T-helper 17 cell (primary cell): Measurements from ENCODE around the gene KIF1A. TPM values are rescaled to one million over a fixed set of nuclear protein-coding genes. Genes with fewer than 3 reads are reported as not detected.
A peak's percentile ranks its signal among the peaks of the same experiment; 100 is the strongest.
"Not testable (repeated sequence)": the region's sequence is repeated elsewhere in the genome, so short reads cannot be mapped to it uniquely, and the experiment has no call there.

Experiments
- ATAC-seq: fragments of 150-1000 bp; cut with Tn5 transposase; 2 replicates; pipeline ENCODE4 v1.10.0; 2021; ENCODE audit warnings: mild to moderate bottlenecking, moderate library complexity
- DNase-seq, 3 donors: peaks; one replicate each; pipeline versions ENCODE4 v3.0.0 to v3.0.0-alpha.2; 2020 to 2021
- H3K9me3 ChIP-seq: one replicate; pipeline ENCODE4 v1.7.0; 2013; ENCODE audit warnings: low read length, mild to moderate bottlenecking; ENCODE audit not compliant: control insufficient read depth, poor library complexity, severe bottlenecking
- H3K27ac Mint-ChIP-seq: one replicate; pipeline ENCODE4 v1.8.0; 2022; ENCODE audit warnings: mild to moderate bottlenecking, moderate library complexity, mixed read lengths
- H3K27me3 Mint-ChIP-seq: one replicate; pipeline ENCODE4 v1.8.0; 2022; ENCODE audit warnings: mixed read lengths
- H3K36me3 Mint-ChIP-seq: one replicate; pipeline ENCODE4 v1.8.0; 2022; ENCODE audit warnings: low read depth, mixed read lengths
- H3K4me1 Mint-ChIP-seq: one replicate; pipeline ENCODE4 v1.8.0; 2022; ENCODE audit warnings: mild to moderate bottlenecking, mixed read lengths
- H3K4me3 Mint-ChIP-seq: one replicate; pipeline ENCODE4 v1.8.0; 2022; ENCODE audit warnings: mild to moderate bottlenecking, moderate library complexity, mixed read lengths
- total RNA-seq, 4 donors: library from RNA in 2 of 4; stranded (reverse) in 2 of 4; gene quantifications; one replicate each; pipeline ENCODE4 v1.2.3 and lab custom pipeline; 2022 to 2026

KIF1A gene
- total RNA-seq, 2 donors from 2014 or later, result 0.18 TPM; not detected in 1

DNA sequence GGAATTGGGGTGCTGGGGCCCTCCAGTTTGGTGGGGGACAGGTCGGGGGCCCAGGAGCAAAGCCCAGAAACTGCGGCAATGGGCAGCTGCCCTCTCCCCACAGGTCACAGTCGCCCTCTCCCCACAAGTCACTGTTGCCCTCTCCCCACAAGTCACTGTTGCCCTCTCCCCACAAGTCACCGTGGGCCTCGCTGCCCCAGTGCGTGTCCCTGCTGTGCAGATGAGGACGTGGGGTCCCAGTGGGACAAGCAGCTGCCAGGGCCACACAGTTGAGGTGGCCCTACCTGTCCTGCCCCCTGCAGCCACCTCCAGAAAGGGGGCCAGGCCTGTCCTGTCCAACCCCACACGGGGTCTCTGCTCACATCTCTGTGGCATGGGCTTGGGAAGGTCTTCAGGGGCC is 35.7 kb upstream of the KIF1A start:
- no peak overlapping the region for H3K4me3 Mint-ChIP-seq
- H3K27ac Mint-ChIP-seq, result no peak overlapping the region
- ATAC-seq (no peak), DNase-seq (no peak)
- no peaks in the 10 kb centered on the region for H3K9me3 ChIP-seq
- peaks cover 24% of the 10 kb centered on the region for H3K27me3 Mint-ChIP-seq
- H3K36me3 Mint-ChIP-seq, result no peaks in the 10 kb centered on the region
- H3K4me1 Mint-ChIP-seq, result peaks cover 3% of the 10 kb centered on the region

DNA sequence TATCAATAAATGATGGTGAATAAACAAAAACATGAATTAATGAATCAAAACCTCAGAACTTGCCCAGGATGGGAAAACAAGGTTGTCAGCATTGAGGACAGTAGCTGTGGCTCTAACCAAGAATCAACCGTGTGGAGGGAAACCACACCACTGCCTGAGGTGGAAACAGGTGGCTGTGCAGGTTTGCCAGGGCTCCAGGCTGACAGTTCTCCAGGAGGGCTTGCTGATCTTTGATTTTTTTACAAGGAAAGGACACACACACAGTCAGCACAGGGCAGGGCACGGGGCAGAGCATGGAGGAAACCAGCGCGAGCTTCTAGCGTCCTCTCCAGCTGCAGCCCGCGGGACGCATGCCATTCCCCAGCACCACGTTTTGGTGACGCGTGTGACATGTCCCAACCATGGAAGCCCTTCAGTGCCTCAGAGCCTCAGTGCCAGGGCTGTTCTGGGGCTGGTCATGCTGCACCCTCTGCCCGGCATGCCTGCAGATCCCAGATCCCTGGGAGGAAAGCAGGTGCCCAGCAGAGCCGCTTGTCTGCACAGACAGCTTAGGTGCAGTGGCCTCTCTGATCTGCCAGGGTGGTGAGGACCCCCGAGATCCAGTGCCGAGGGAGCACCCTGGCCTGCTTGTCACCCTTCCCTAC is 32.8 kb upstream of the KIF1A start:
- H3K27me3 Mint-ChIP-seq, result peaks cover 11% of the 10 kb centered on the region
- no peak overlapping the region for H3K27ac Mint-ChIP-seq
- no peak overlapping the region for H3K4me3 Mint-ChIP-seq
- no peaks in the 10 kb centered on the region for H3K9me3 ChIP-seq
- no peaks in the 10 kb centered on the region for H3K36me3 Mint-ChIP-seq
- H3K4me1 Mint-ChIP-seq, result peaks cover 3% of the 10 kb centered on the region
- ATAC-seq, result no peak
- DNase-seq, result no peak

DNA sequence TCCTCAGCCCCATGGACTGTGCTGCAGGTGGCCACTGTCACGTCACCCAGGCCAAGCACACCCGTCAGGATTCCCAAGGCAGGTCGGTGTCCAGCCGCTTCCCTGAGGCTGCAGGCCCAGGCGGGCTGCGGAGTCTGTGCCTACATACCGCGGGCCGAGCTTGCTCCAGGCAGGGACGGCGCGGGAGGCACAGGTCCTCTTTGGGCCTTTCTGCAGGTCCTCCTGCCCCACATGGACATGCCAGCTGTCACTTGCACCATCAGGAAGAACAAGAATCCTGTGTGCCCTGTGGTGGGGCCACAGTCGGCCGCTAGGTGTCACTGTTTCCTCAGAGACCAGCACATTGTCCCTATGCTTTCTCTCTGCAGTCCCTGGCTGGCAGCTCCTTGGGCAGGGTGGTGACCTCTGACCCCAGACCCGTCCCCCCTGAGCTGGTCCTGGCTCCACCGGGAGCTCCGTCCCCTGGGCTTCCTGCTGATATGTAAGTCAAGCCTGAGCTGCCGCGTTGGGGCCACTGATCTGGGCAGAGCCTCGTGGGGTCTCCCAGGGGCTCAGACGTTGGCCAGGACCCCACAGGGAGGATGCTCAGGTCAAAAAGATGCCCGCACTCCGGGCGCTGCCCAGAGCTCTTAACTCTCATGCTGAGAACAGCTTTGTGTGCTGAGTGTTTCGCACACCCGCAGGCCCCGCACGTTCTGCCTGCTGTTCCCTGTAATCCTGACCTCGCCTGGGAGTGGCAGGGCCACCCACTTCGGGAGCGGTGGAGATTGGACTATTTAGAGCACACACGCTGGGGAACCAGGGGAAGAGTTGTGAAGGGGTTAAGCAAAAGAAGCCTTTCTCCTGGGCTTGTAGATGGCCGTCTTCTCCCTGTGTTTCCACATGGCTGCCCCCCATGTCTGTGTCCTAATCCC is 31.3 kb upstream of the KIF1A start:
- Mint-ChIP-seq H3K4me1 (peaks cover 3% of the 10 kb centered on the region), H3K27me3 (peaks cover 11% of the 10 kb centered on the region), H3K4me3 (peak overlapping the region; percentile 45), H3K36me3 (no peaks in the 10 kb centered on the region), H3K27ac (no peak overlapping the region)
- peak; percentile 93 for ATAC-seq
- H3K9me3 ChIP-seq, result no peaks in the 10 kb centered on the region
- peak; percentile 59 to 83 (median 62) for DNase-seq

DNA sequence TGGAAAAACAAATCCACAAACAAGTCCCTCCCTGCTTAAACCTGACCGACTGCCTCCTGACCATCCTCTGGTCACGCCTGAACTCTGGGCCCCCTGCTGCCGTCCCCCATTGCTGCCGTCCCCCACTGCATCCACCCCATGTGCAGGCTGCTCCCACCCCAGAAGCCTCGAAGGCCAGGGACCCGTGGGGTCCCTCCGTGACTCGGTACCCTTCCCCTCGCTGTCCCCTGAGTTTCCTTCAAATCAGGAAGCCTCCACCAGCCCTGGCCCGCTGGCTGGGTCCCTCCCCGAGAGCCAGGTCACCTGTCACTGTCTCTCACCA is 30.7 kb upstream of the KIF1A start:
- no peaks in the 10 kb centered on the region for H3K36me3 Mint-ChIP-seq
- H3K9me3 ChIP-seq, result no peaks in the 10 kb centered on the region
- H3K27me3 Mint-ChIP-seq, result peaks cover 11% of the 10 kb centered on the region
- H3K4me3 Mint-ChIP-seq, result no peak overlapping the region
- H3K4me1 Mint-ChIP-seq, result peaks cover 3% of the 10 kb centered on the region
- ATAC-seq (no peak), DNase-seq (no peak)
- H3K27ac Mint-ChIP-seq, result no peak overlapping the region

DNA sequence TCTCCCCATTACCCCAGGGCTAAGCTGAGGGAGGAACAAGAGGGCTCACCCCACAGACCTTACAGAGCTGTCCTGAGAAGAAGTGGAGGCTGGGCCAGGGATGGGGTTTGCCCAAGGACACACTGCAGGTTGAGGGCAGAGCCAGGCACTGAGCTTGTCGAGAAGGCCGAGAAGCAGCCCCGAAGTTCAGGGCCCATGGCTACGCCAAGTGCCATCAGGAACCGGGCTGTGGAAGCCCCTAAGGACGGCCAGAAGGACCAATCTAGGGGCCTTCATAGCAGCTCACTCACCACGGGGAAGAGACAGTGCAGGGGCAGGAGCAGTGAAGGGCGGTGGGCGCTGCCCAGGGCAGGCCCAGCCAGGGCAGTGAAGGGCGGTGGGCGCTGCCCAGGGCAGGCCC is 30.0 kb upstream of the KIF1A start:
- H3K9me3 ChIP-seq, result no peaks in the 10 kb centered on the region
- H3K4me1 Mint-ChIP-seq, result peaks cover 3% of the 10 kb centered on the region
- H3K36me3 Mint-ChIP-seq, result no peaks in the 10 kb centered on the region
- H3K27ac Mint-ChIP-seq, result peak overlapping the region; percentile 51
- H3K4me3 Mint-ChIP-seq, result no peak overlapping the region
- peaks cover 11% of the 10 kb centered on the region for H3K27me3 Mint-ChIP-seq
- DNase-seq (no peak), ATAC-seq (no peak)

DNA sequence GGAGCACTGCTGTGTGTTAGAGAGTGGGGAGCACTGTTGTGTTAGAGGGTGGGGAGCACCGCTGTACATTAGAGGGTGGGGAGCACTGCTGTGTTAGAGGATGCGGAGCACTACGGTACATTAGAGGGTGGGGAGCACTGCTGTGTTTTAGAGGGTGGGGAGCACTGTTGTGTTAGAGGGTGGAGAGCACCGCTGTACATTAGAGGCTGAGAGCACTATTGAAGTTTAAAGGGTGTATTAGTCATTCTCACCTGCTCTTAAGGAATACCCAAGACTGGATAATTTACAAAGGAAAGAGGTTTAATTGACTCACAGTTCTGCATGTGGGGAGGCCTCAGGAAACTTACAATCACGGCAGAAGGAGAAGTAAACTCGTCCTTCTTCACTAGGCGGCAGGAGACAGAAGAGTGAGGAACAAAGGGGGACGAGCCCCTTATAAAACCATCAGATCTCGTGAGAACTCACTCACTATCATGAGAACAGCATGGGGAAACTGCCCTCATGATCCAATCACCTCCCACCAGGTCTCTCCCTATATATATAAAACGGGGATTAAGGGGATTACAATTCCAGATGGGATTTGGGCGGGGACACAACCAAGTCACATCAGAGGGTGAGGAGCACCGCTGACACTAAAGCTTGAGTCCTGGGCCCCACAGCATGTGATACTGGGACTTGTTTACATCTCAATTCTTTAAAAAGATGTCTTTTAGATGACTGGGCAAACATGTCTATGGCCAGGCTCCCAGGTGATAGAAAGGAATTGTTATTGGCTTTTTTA is 29.1 kb upstream of the KIF1A start:
- no peak for ATAC-seq
- peaks cover 11% of the 10 kb centered on the region for H3K27me3 Mint-ChIP-seq
- H3K4me1 Mint-ChIP-seq, result peaks cover 3% of the 10 kb centered on the region
- H3K36me3 Mint-ChIP-seq, result no peaks in the 10 kb centered on the region
- peak overlapping the region; percentile 51 for H3K27ac Mint-ChIP-seq
- no peak for DNase-seq
- H3K9me3 ChIP-seq, result no peaks in the 10 kb centered on the region
- H3K4me3 Mint-ChIP-seq, result no peak overlapping the region

DNA sequence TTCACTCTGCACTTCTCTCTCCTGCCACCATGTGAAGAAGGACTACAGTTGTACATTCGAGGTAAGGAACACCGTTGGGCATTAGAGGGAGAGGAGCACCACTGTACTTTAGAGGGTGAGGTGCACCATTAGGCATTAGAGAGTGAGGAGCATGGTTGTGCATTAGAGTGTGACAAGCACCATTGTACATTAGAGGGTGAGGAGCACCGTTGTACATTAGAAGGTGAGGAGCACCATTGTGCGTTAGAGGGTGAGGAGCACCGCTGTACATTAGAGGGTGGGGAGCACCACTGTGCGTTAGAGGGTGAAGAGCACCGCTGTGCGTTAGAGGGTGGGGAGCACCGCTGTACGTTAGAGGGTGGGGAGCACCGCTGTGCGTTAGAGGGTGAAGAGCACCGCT is 27.8 kb upstream of the KIF1A start:
- H3K4me3 Mint-ChIP-seq, result no peak overlapping the region
- DNase-seq (no peak), ATAC-seq (no peak)
- no peaks in the 10 kb centered on the region for H3K9me3 ChIP-seq
- H3K4me1 Mint-ChIP-seq, result peaks cover 3% of the 10 kb centered on the region
- peaks cover 11% of the 10 kb centered on the region for H3K27me3 Mint-ChIP-seq
- no peak overlapping the region for H3K27ac Mint-ChIP-seq
- no peaks in the 10 kb centered on the region for H3K36me3 Mint-ChIP-seq

DNA sequence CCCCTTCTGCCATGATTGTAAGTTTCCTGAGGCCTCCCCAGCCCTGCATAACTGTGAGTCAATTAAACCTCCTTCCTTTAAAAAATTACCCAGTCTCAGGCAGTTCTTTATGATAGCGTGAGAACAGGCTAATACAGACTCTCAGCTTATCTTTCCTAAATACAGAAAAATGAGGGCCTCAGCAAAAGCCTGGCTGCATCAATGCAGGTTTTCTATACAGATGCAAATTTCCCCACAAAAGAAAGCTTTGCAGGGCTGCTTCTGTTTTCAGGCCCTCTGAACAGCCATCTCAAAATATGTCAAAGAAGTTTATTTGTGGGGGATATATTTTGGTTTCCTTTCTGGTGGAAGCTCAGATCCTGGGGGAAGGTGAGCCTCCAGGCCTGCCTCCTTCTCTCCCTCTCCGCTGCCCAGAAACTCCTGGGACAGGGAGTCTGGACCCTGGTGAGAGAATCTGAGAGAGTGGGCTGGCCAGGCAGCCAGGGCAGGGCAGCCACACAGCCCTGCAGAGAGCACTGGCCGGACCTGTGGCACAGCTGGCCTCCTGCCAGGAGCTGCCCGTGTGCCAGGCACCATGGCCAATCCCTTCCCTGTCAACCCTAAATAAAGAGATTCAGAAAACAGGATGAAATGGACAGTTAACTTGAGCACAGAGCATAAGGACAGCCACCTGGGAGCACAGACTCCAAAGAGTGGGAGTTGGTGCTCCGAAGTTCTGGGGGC is 27.0 kb upstream of the KIF1A start:
- H3K9me3 ChIP-seq, result no peaks in the 10 kb centered on the region
- Mint-ChIP-seq H3K4me1 (peaks cover 3% of the 10 kb centered on the region), H3K27ac (no peak overlapping the region), H3K27me3 (peaks cover 6% of the 10 kb centered on the region), H3K4me3 (no peak overlapping the region), H3K36me3 (no peaks in the 10 kb centered on the region)
- DNase-seq (no peak), ATAC-seq (no peak)

DNA sequence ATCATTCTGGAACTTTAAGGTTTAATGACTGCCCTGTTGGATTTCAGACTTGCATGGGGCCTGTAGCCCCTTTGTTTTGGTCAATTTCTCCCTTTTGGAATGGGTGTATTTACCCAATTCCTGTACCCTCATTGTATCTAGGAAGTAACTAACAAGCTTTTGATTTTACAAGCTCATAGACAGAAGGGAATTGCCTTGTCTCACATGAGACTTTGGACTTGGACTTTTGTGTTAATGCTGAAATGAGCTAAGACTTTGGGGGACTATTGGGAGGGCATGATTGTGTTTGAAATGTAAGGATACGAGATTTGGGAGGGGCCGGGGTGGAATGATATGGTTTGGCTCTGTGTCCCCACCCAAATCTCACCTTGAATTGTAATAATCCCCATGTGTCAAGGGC is 26.3 kb upstream of the KIF1A start:
- H3K27ac Mint-ChIP-seq, result not testable (repeated sequence)

DNA sequence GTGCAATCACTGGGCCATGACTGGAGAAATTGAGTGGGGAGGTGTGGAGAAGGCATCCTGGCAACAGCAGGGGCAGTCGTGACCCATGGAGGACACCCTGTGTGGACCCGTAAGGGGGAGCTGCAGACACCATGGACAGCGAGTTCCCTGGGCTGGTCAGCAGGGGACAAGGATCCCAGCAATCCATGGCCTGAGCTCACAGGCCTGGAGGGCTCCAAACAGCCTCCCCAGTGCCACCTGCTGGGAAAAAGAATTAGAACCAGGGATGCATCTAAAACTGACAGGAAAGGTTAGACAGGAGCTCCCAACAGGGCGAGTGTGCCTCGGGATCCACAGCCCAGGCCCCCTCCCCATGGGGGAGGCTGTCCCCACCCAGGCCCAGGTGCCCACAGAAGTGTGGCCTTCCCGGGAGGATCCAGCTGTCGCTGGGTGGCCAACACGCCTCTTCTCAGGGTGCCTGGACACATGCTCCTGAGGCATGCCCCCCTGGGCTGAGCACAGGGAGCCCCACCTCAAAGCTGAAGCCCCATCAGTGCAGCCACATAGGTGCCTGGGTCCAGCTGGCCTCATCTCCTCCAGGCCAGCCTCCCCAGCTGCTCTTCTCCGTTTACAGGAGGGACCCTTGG is 20.5 kb upstream of the KIF1A start:
- H3K27ac Mint-ChIP-seq, result no peak overlapping the region
- H3K4me3 Mint-ChIP-seq, result no peak overlapping the region
- no peaks in the 10 kb centered on the region for H3K9me3 ChIP-seq
- H3K36me3 Mint-ChIP-seq, result no peaks in the 10 kb centered on the region
- DNase-seq (no peak), ATAC-seq (peak; percentile 56)
- H3K4me1 Mint-ChIP-seq, result no peaks in the 10 kb centered on the region
- H3K27me3 Mint-ChIP-seq, result peaks cover 18% of the 10 kb centered on the region

More for the DNA sequence above, 26.3 kb upstream of the KIF1A start:
- H3K27me3 Mint-ChIP-seq, H3K9me3 ChIP-seq, ATAC-seq, H3K36me3 Mint-ChIP-seq, H3K4me1 Mint-ChIP-seq, H3K4me3 Mint-ChIP-seq, DNase-seq: not testable (repeated sequence)

DNA sequence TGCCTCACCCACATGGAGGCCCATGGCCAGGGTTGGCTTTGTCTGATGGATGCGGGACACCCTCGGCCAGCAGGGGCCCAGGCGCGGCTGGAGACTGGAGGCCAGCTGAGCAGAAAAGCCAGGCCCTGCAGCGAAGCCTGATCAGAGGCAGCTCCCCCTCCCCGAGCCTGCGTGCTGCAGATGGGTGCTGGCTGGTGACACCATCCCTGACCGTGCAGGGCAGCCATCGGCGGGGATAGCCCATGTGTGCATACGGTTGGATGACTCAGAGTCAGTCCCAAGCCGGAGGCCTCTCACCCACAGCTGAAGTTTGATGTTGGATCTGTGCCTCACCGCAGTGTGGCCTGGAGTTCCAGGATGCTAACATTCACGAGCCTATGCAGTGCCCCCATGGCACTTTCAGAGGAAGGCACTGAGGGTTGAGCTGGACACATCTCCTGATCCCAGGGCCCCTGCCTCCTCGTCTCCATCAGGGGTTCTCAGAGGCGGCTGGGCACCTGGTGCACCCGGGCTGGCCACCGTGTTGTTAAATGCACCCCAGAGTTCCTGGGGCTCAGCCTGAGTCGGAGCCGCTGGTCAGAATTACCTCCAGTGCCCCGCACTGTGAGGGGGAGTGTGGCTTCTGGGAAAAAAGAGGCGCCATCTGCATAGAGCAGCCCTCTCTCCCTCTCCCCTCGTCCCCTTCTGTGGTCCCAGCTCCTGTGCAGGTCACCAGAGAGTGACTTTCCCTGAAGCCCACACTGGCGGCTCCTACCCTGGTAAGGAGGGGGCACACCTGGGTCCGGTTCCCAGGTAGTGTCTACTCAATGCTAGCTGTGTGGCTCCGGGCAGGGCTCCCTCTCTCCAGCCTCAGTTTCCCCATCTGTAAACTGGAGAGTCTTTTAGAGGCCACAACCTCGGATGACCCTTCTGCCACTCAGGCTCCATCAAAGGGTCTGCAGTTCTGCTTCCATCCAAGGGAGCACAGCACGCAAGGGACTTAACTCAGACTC is 19.4 kb upstream of the KIF1A start:
- no peaks in the 10 kb centered on the region for H3K36me3 Mint-ChIP-seq
- H3K27ac Mint-ChIP-seq, result no peak overlapping the region
- no peaks in the 10 kb centered on the region for H3K4me1 Mint-ChIP-seq
- H3K9me3 ChIP-seq, result no peaks in the 10 kb centered on the region
- DNase-seq (no peak), ATAC-seq (no peak)
- peaks cover 23% of the 10 kb centered on the region for H3K27me3 Mint-ChIP-seq
- no peak overlapping the region for H3K4me3 Mint-ChIP-seq

DNA sequence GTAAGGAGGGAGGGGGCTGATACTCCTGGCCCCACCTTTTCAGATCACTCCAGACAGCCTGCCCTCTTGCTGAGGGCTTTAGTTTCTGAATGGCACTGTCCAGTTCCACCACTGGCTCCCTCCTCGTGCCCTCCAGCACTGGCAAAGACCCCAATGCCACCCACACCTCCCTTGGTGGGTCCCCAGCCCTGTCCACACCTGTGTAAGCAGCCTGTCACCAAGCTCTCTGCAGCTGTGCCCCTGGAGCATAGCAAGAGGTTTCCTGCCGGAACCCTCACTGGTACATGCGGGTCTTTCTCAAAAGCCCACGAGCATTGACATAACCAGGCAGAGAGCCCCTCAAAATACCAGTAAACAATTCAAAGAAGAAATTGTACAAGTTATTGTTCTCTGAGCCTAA is 17.6 kb upstream of the KIF1A start:
- Mint-ChIP-seq H3K27ac (no peak overlapping the region), H3K4me1 (no peaks in the 10 kb centered on the region), H3K36me3 (no peaks in the 10 kb centered on the region), H3K4me3 (no peak overlapping the region), H3K27me3 (peaks cover 23% of the 10 kb centered on the region)
- no peak for DNase-seq
- H3K9me3 ChIP-seq, result no peaks in the 10 kb centered on the region
- no peak for ATAC-seq
